H9 (cell line): ENCODE data around the gene MEF2C. TPM values are rescaled to one million over a fixed set of nuclear protein-coding genes. Genes with fewer than 3 reads are reported as not detected.

ENCODE experiments used
- DNase-seq: peaks from one replicate; pipeline ENCODE4 v3.0.0-alpha.2; 2017
- H2AFZ ChIP-seq: one replicate; pipeline ENCODE4 v1.6.1; 2013; ENCODE audit warnings: mild to moderate bottlenecking, low read length, control low read depth, moderate library complexity
- H2AK5ac ChIP-seq: 2 replicates; pipeline ENCODE4 v1.6.1; 2013; ENCODE audit warnings: low read length, control low read depth, mixed read lengths; ENCODE audit not compliant: insufficient read length
- H2BK120ac ChIP-seq: one replicate; pipeline ENCODE4 v1.6.1; 2013; ENCODE audit warnings: low read depth, mild to moderate bottlenecking, low read length, control low read depth, inconsistent platforms; ENCODE audit not compliant: poor library complexity, severe bottlenecking
- H2BK12ac ChIP-seq: 2 replicates; pipeline ENCODE4 v1.6.1; 2013; ENCODE audit warnings: low read length, control low read depth, mixed read lengths, low read depth; ENCODE audit not compliant: insufficient read length
- H2BK15ac ChIP-seq: 2 replicates; pipeline ENCODE4 v1.6.1; 2013; ENCODE audit warnings: low read depth, low read length, control low read depth
- H2BK20ac ChIP-seq: one replicate; pipeline ENCODE4 v1.6.1; 2013; ENCODE audit warnings: low read depth, mild to moderate bottlenecking, low read length, control low read depth, inconsistent platforms; ENCODE audit not compliant: poor library complexity, severe bottlenecking
- H2BK5ac ChIP-seq: 2 replicates; pipeline ENCODE4 v1.6.1; 2013; ENCODE audit warnings: low read length, control low read depth, mixed read lengths; ENCODE audit not compliant: insufficient read length
- H3K14ac ChIP-seq: 2 replicates; pipeline ENCODE4 v1.6.1; 2013; ENCODE audit warnings: low read length, control low read depth; ENCODE audit not compliant: insufficient read depth
- H3K18ac ChIP-seq: 2 replicates; pipeline ENCODE4 v1.6.1; 2013; ENCODE audit warnings: low read depth, mild to moderate bottlenecking, mixed read lengths, low read length, control low read depth; ENCODE audit not compliant: insufficient read length
- H3K23ac ChIP-seq: 2 replicates; pipeline ENCODE4 v1.6.1; 2013; ENCODE audit warnings: low read length, control low read depth, mixed read lengths, low read depth; ENCODE audit not compliant: insufficient read length
- H3K23me2 ChIP-seq: 2 replicates; pipeline ENCODE4 v1.6.1; 2013; ENCODE audit warnings: low read depth, mild to moderate bottlenecking, mixed read lengths, low read length, control low read depth; ENCODE audit not compliant: insufficient read length, poor library complexity, severe bottlenecking
- H3K27ac ChIP-seq: 2 replicates; pipeline ENCODE4 v1.5.1; 2013; ENCODE audit warnings: low read length, control low read depth, mixed read lengths, low read depth; ENCODE audit not compliant: insufficient read length
- H3K27me3 ChIP-seq: 2 replicates; pipeline ENCODE4 v1.6.1; 2013; ENCODE audit warnings: low read length, control low read depth, inconsistent platforms; ENCODE audit not compliant: insufficient read depth
- H3K4ac ChIP-seq: 2 replicates; pipeline ENCODE4 v1.6.1; 2013; ENCODE audit warnings: low read depth, mild to moderate bottlenecking, control low read depth, inconsistent platforms, low read length, moderate library complexity
- H3K4me1 ChIP-seq: 2 replicates; pipeline ENCODE4 v1.6.1; 2013; ENCODE audit warnings: low read length, control low read depth, inconsistent platforms; ENCODE audit not compliant: insufficient read depth
- H3K4me2 ChIP-seq: 2 replicates; pipeline ENCODE4 v1.6.1; 2013; ENCODE audit warnings: low read length, control low read depth, mixed read lengths; ENCODE audit not compliant: insufficient read length, insufficient read depth
- H3K56ac ChIP-seq: 2 replicates; pipeline ENCODE4 v1.6.1; 2013; ENCODE audit warnings: low read depth, mild to moderate bottlenecking, mixed read lengths, low read length, control low read depth; ENCODE audit not compliant: insufficient read length
- H3K79me1 ChIP-seq: 2 replicates; pipeline ENCODE4 v1.6.1; 2013; ENCODE audit warnings: low read depth, mild to moderate bottlenecking, moderate library complexity, low read length, control low read depth, inconsistent platforms; ENCODE audit not compliant: insufficient read depth, poor library complexity, severe bottlenecking
- H3K79me2 ChIP-seq: 2 replicates; pipeline ENCODE4 v1.6.1; 2013; ENCODE audit warnings: low read length, control low read depth, inconsistent platforms; ENCODE audit not compliant: insufficient read depth
- H3K9ac ChIP-seq: 2 replicates; pipeline ENCODE4 v1.6.1; 2013; ENCODE audit warnings: low read length, control low read depth, mixed read lengths; ENCODE audit not compliant: insufficient read length; ENCODE audit errors: extremely low read depth
- H3K9me3 ChIP-seq: one replicate; pipeline ENCODE4 v1.6.1; 2013; ENCODE audit warnings: low read depth, low read length, inconsistent platforms; ENCODE audit not compliant: control insufficient read depth
- H3T11ph ChIP-seq: one replicate; pipeline ENCODE4 v1.6.1; 2013; ENCODE audit warnings: mild to moderate bottlenecking, low read length, control low read depth, inconsistent platforms
- H4K20me1 ChIP-seq: one replicate; pipeline ENCODE4 v1.6.1; 2013; ENCODE audit not compliant: control insufficient read depth, insufficient read length, insufficient read depth
- H4K5ac ChIP-seq: 2 replicates; pipeline ENCODE4 v1.6.1; 2013; ENCODE audit warnings: low read depth, mild to moderate bottlenecking, mixed read lengths, low read length, control low read depth; ENCODE audit not compliant: insufficient read length
- H4K8ac ChIP-seq: replicated peaks from 2 replicates; pipeline ENCODE4 v1.6.1; 2013; ENCODE audit warnings: low read length, control low read depth, mixed read lengths, low read depth; ENCODE audit not compliant: insufficient read length
- H4K91ac ChIP-seq: 2 replicates; pipeline ENCODE4 v1.6.1; 2013; ENCODE audit warnings: low read depth, mild to moderate bottlenecking, moderate library complexity, mixed read lengths, low read length, control low read depth; ENCODE audit not compliant: insufficient read length
- H3K27ac Mint-ChIP-seq, 3 experiments: 2 replicates in 2 of 3; 3 replicates in 1 of 3; pipeline ENCODE4 v1.8.0; 2020 to 2021; ENCODE audit warnings: mixed read lengths in 3 of 3, mild to moderate bottlenecking in 1 of 3, moderate library complexity in 1 of 3
- H3K27me3 Mint-ChIP-seq: 2 replicates; pipeline ENCODE4 v1.8.0; 2021; ENCODE audit warnings: low read depth, mild to moderate bottlenecking, moderate library complexity, mixed read lengths
- H3K36me3 Mint-ChIP-seq, 3 experiments: 2 replicates in 2 of 3; 3 replicates in 1 of 3; pipeline ENCODE4 v1.8.0; 2020 to 2021; ENCODE audit warnings: low read depth in 3 of 3, mixed read lengths in 3 of 3; ENCODE audit not compliant: insufficient read depth in 1 of 3
- H3K4me1 Mint-ChIP-seq, 2 experiments: 2 replicates each; pipeline ENCODE4 v1.8.0; 2020; ENCODE audit warnings: mixed read lengths in 2 of 2
- H3K4me3 Mint-ChIP-seq, 2 experiments: 2 replicates in 1 of 2; 3 replicates in 1 of 2; pipeline ENCODE4 v1.8.0; 2020 to 2021; ENCODE audit warnings: mild to moderate bottlenecking in 2 of 2, mixed read lengths in 2 of 2, moderate library complexity in 1 of 2
- H3K9me3 Mint-ChIP-seq, 2 experiments: 2 replicates in 1 of 2; 3 replicates in 1 of 2; pipeline ENCODE4 v1.8.0; 2020; ENCODE audit warnings: mild to moderate bottlenecking in 2 of 2, mixed read lengths in 2 of 2, moderate library complexity in 1 of 2
- WGBS: extraction: QIAGEN DNeasy Blood & Tissue Kit; methylation state at CpG from one replicate; pipeline ENCODE4 v1.1.7; 2013; ENCODE audit warnings: missing lambda C conversion rate, low lambda C conversion rate, mixed read lengths; ENCODE audit not compliant: insufficient read length; ENCODE audit errors: extremely low coverage; 5-methylcytosine and 5-hydroxymethylcytosine counted together
- total RNA-seq: library from RNA; stranded (reverse); gene quantifications from 2 replicates; pipeline ENCODE4 v1.2.1, GENCODE V29; 2021
- TF ChIP-seq, protein P1 (sequence below): fragments of 200-600 bp; sonication (generic); conservative IDR thresholded peaks from 3 replicates; pipeline ENCODE4 v1.8.0; 2021; ENCODE audit warnings: antibody characterized with exemption, mild to moderate bottlenecking

The MEF2C gene
- total RNA-seq, 1 experiment from 2014 or later: 0.11 TPM

DNA sequence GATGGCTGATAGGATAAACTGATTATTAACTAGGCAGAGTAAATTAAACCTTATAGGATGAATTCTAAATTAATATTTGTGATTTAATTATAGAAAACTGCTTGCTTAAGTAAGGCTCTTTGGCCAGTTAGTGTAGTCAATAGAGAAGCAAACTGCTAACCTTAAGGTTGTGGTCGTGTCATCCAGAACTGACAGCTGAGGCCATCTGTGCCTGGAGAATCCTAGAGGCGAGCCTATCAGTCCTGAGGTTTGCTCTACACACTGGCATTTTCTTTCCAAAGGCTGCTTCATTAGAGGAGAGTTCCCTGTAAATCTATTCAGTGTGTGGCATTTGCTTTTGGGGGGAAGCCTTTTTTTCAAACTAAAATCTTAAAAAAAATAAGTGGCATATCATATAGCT, 169.2 kb downstream of the MEF2C start:
- H3K36me3 Mint-ChIP-seq: no peaks in the 10 kb centered on the region; a peak in 1 of 7 replicates
- no peak overlapping the region for H3K27ac ChIP-seq
- peaks cover 7% of the 10 kb centered on the region in 2 experiments for H3K4me1 Mint-ChIP-seq
- no peak overlapping the region for H4K8ac ChIP-seq
- H3K4ac ChIP-seq: no peak overlapping the region
- no peak overlapping the region for H2AFZ ChIP-seq
- H3T11ph ChIP-seq: no peak overlapping the region
- no peaks in the 10 kb centered on the region for H3K9me3 ChIP-seq
- peaks cover 6% of the 10 kb centered on the region; the same call in 1 of the 2 replicates for H3K4me1 ChIP-seq
- no CpG with 5 or more reads among the region's 2 CpGs for WGBS
- no peak overlapping the region for H2BK120ac ChIP-seq
- H4K5ac ChIP-seq: no peak overlapping the region
- H4K20me1 ChIP-seq: no peaks in the 10 kb centered on the region
- no peak overlapping the region for H3K27ac Mint-ChIP-seq
- no peak overlapping the region for H3K18ac ChIP-seq
- no peak overlapping the region for H2AK5ac ChIP-seq
- no peaks in the 10 kb centered on the region for H3K9me3 Mint-ChIP-seq
- no peak for DNase-seq
- TF ChIP-seq, protein P1, sequence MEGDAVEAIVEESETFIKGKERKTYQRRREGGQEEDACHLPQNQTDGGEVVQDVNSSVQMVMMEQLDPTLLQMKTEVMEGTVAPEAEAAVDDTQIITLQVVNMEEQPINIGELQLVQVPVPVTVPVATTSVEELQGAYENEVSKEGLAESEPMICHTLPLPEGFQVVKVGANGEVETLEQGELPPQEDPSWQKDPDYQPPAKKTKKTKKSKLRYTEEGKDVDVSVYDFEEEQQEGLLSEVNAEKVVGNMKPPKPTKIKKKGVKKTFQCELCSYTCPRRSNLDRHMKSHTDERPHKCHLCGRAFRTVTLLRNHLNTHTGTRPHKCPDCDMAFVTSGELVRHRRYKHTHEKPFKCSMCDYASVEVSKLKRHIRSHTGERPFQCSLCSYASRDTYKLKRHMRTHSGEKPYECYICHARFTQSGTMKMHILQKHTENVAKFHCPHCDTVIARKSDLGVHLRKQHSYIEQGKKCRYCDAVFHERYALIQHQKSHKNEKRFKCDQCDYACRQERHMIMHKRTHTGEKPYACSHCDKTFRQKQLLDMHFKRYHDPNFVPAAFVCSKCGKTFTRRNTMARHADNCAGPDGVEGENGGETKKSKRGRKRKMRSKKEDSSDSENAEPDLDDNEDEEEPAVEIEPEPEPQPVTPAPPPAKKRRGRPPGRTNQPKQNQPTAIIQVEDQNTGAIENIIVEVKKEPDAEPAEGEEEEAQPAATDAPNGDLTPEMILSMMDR: no peak
- H2BK15ac ChIP-seq: no peak overlapping the region
- no peaks in the 10 kb centered on the region for H3K27me3 ChIP-seq
- no peak overlapping the region for H3K56ac ChIP-seq
- no peak overlapping the region for H3K23ac ChIP-seq
- H3K4me3 Mint-ChIP-seq: no peak overlapping the region
- H3K9ac ChIP-seq: no peak overlapping the region
- no peaks in the 10 kb centered on the region; the same call in 1 of the 2 replicates for H3K27me3 Mint-ChIP-seq
- no peak overlapping the region for H2BK5ac ChIP-seq
- no peak overlapping the region for H2BK12ac ChIP-seq
- no peak overlapping the region for H3K14ac ChIP-seq
- no peak overlapping the region for H2BK20ac ChIP-seq
- no peak overlapping the region for H3K4me2 ChIP-seq
- no peaks in the 10 kb centered on the region for H3K79me1 ChIP-seq
- no peaks in the 10 kb centered on the region for H3K23me2 ChIP-seq
- no peaks in the 10 kb centered on the region for H3K79me2 ChIP-seq
- no peak overlapping the region for H4K91ac ChIP-seq
